K562 (cell line): ENCODE results near the gene ENTPD6. TPM values are rescaled to one million over a fixed set of nuclear protein-coding genes. Genes with fewer than 3 reads are reported as not detected.

Source experiments
- CGGBP1 ChIP-seq: fragments of 250-450 bp; sonication (Bioruptor Pico); IDR thresholded peaks from 2 replicates; pipeline ENCODE4 v1.9.0; 2021; ENCODE audit warnings: mild to moderate bottlenecking
- CHCHD3 ChIP-seq: fragments of 250-450 bp; sonication (Bioruptor Pico); IDR thresholded peaks from 2 replicates; pipeline ENCODE4 v2.1.2; 2022; ENCODE audit warnings: mild to moderate bottlenecking
- CXXC5 ChIP-seq: fragments of 250-450 bp; sonication (Bioruptor Pico); IDR thresholded peaks from 2 replicates; pipeline ENCODE4 v1.8.0; 2022; ENCODE audit warnings: inconsistent platforms, mild to moderate bottlenecking, moderate library complexity
- E2F1 ChIP-seq: sonication (generic); formaldehyde crosslinking; IDR thresholded peaks from 2 replicates; pipeline ENCODE4 v1.8.1; 2023; ENCODE audit warnings: mild to moderate bottlenecking, missing genetic modification reagents, moderate library complexity
- ETV1 ChIP-seq: fragments of 450-650 bp; conservative IDR thresholded peaks from 2 replicates; pipeline ENCODE4 v1.6.1; 2016; ENCODE audit warnings: missing genetic modification characterization, control low read depth, low read depth, missing compliant biosample characterization
- ETV6 ChIP-seq, 3 experiments: fragments of 150-350 bp in 1 of 3; sonication (generic) in 1 of 3; formaldehyde crosslinking in 1 of 3; IDR thresholded peaks; 2 replicates each; pipeline versions ENCODE4 v1.6.1 to v1.8.0; 2014 to 2022; ENCODE audit warnings: borderline replicate concordance in 2 of 3, low read depth in 2 of 3, antibody characterized with exemption in 1 of 3, low read length in 1 of 3, mild to moderate bottlenecking in 1 of 3, missing genetic modification reagents in 1 of 3
- FOSL1 ChIP-seq: fragments of 200-800 bp; sonication (Bioruptor generic); conservative IDR thresholded peaks from 2 replicates; pipeline ENCODE4 v1.6.1; 2016; ENCODE audit warnings: missing genetic modification characterization, missing compliant biosample characterization
- FOXK2 ChIP-seq, 2 experiments: fragments of 450-650 bp; IDR thresholded peaks in 1 of 2; conservative IDR thresholded peaks in 1 of 2; 2 replicates each; pipeline ENCODE4 v1.6.1; 2016; ENCODE audit warnings: low read depth in 2 of 2, mild to moderate bottlenecking in 1 of 2
- HDAC2 ChIP-seq: fragments of 450-650 bp; IDR thresholded peaks from 2 replicates; pipeline ENCODE4 v1.6.1; 2016; ENCODE audit warnings: mild to moderate bottlenecking
- HNRNPK ChIP-seq: fragments of 200-400 bp; formaldehyde crosslinking; IDR thresholded peaks from one replicate; pipeline ENCODE4 v1.6.1; 2018; ENCODE audit warnings: mild to moderate bottlenecking, low read depth, low read length; ENCODE audit not compliant: poor library complexity, severe bottlenecking
- ID3 ChIP-seq, 2 experiments: fragments of 250-450 bp in 1 of 2; fragments of 450-650 bp in 1 of 2; sonication (Bioruptor Pico) in 1 of 2; IDR thresholded peaks; 2 replicates each; pipeline versions ENCODE4 v1.6.1 to v1.8.0; 2016 to 2021; ENCODE audit warnings: mild to moderate bottlenecking in 2 of 2, moderate library complexity in 2 of 2, missing compliant biosample characterization in 1 of 2, missing genetic modification characterization in 1 of 2
- KDM1A ChIP-seq, 2 experiments: fragments of 450-650 bp; IDR thresholded peaks; 2 replicates each; pipeline ENCODE4 v1.6.1; 2016; ENCODE audit warnings: mild to moderate bottlenecking in 2 of 2
- MAFF ChIP-seq: IDR thresholded peaks from 2 replicates; pipeline ENCODE4 v1.6.1; 2012; ENCODE audit warnings: low read length, improper control_type of control experiment
- MAFG ChIP-seq: fragments of 450-650 bp; conservative IDR thresholded peaks from 2 replicates; pipeline ENCODE4 v1.6.1; 2016; ENCODE audit warnings: missing genetic modification characterization, missing compliant biosample characterization
- MCM5 ChIP-seq: fragments of 450-650 bp; IDR thresholded peaks from 2 replicates; pipeline ENCODE4 v1.6.1; 2016; ENCODE audit warnings: low read depth
- MEIS2 ChIP-seq: fragments of 450-650 bp; IDR thresholded peaks from 2 replicates; pipeline ENCODE4 v1.6.1; 2014; ENCODE audit warnings: mild to moderate bottlenecking; ENCODE audit not compliant: partially characterized antibody
- NFE2 ChIP-seq: IDR thresholded peaks from 2 replicates; pipeline ENCODE4 v1.6.1; 2014; ENCODE audit warnings: antibody characterized with exemption, low read depth
- OTX1 ChIP-seq: fragments of 450-650 bp; formaldehyde crosslinking; IDR thresholded peaks from 2 replicates; pipeline ENCODE4 v1.4.0; 2022; ENCODE audit warnings: mild to moderate bottlenecking
- PBX2 ChIP-seq, 2 experiments: IDR thresholded peaks in 1 of 2; conservative IDR thresholded peaks in 1 of 2; 2 replicates each; pipeline ENCODE4 v1.6.1; 2016; ENCODE audit warnings: low read depth in 2 of 2, mild to moderate bottlenecking in 1 of 2, missing compliant biosample characterization in 1 of 2, missing genetic modification characterization in 1 of 2, moderate library complexity in 1 of 2
- PYGO2 ChIP-seq: fragments of 450-650 bp; IDR thresholded peaks from 2 replicates; pipeline ENCODE4 v1.6.1; 2016; ENCODE audit warnings: mild to moderate bottlenecking, missing genetic modification characterization, moderate library complexity, missing compliant biosample characterization
- SMARCC2 ChIP-seq: fragments of 450-650 bp; IDR thresholded peaks from 2 replicates; pipeline ENCODE4 v1.6.1; 2017; ENCODE audit warnings: antibody characterized with exemption, moderate library complexity, mild to moderate bottlenecking, low read depth
- TCF3 ChIP-seq: sonication (generic); formaldehyde crosslinking; IDR thresholded peaks from 2 replicates; pipeline ENCODE4 v1.4.0; 2020; ENCODE audit warnings: mild to moderate bottlenecking, missing genetic modification reagents
- ZNF311 ChIP-seq: fragments of 250-450 bp; sonication (Bioruptor Pico); IDR thresholded peaks from 2 replicates; pipeline ENCODE4 v1.4.0; 2020; ENCODE audit warnings: mild to moderate bottlenecking, moderate library complexity
- polyA plus RNA-seq, 8 experiments: library from polyadenylated mRNA; depleted of rRNA in 4 of 8; stranded (reverse) in 5 of 8; unstranded in 3 of 8; fragments of >200 nt; fragmentation: Nextera tagmentation in 2 of 8; fragmentation: Illumina TruSeq in 1 of 8; extraction: Ambion mirVana in 2 of 8; extraction: Trizol in 1 of 8; gene quantifications; 2 replicates each; pipeline versions ENCODE4 v1.2.1 to v1.2.3, GENCODE V29; 2011 to 2014; ENCODE audit warnings: inconsistent platforms in 1 of 8, missing spikeins in 1 of 8
- total RNA-seq, 7 experiments: library from RNA; depleted of rRNA in 6 of 7; stranded (reverse); fragments of >200 nt in 6 of 7; fragmentation: Illumina TruSeq in 2 of 7; extraction: Trizol in 2 of 7; gene quantifications; 2 replicates each; pipeline versions ENCODE4 v1.2.1 to v1.2.3, GENCODE V29; 2011 to 2021; ENCODE audit warnings: low replicate concordance in 1 of 7

Gene ENTPD6
- total and polyA plus RNA-seq, 9 of the 15 experiments (the other 6 are each of a cell fraction or from before 2014, with no cell fraction given): 0.82 to 36.8 (median 22.4) TPM

- TF ChIP-seq MCM5 (no peak), MAFF (no peak), ZNF311 (CRISPR knock-in tag) (0 out of 2 replicates have a peak, but pooled peaks have one; percentile 32), HDAC2 (peak; percentile 78; the same call in 1 of the 2 replicates), ETV6 (IDR thresholded peaks at IDR 0.05; ENCODE audit: borderline replicate concordance in 1 of 2, low read depth in 2 of 2, low read length in 1 of 2) (no peak), ETV6 (CRISPR knock-in tag; IDR thresholded peaks at IDR 0.05; ENCODE audit: borderline replicate concordance) (no peak), FOXK2 (conservative IDR thresholded peaks at IDR 0.05 in 1 of 2, IDR thresholded peaks at IDR 0.05 in 1 of 2; ENCODE audit: low read depth in 2 of 2) (peak; percentile 58 to 81), PYGO2 (tag) (no peak), TCF3 (CRISPR knock-in tag) (peak; percentile 39; the same call in 1 of the 2 replicates), CHCHD3 (CRISPR knock-in tag) (no peak), MAFG (tag) (peak; percentile 65; the same call in 1 of the 2 replicates), E2F1 (CRISPR knock-in tag) (no peak), KDM1A (IDR thresholded peaks at IDR 0.05) (peak; percentile 50 to 52; a peak in 3 of 4 replicates), MEIS2 (peak; percentile 95), FOSL1 (tag) (peak; percentile 100), ETV1 (tag) (peak; percentile 74), CXXC5 (CRISPR knock-in tag) (peak; percentile 54), SMARCC2 (peak; percentile 77), ID3 (CRISPR knock-in tag; IDR thresholded peaks at IDR 0.05) (no peak), ID3 (tag; IDR thresholded peaks at IDR 0.05) (0 out of 2 replicates have a peak, but pooled peaks have one; percentile 26), NFE2 (0 out of 2 replicates have a peak, but pooled peaks have one; percentile 35), OTX1 (no peak), HNRNPK (no peak), PBX2 (CRISPR knock-in tag; IDR thresholded peaks at IDR 0.05; ENCODE audit: low read depth) (no peak), PBX2 (tag; conservative IDR thresholded peaks at IDR 0.05; ENCODE audit: low read depth) (peak; percentile 82), CGGBP1 (no peak)
Measured at GRCh38 chr20:25237610-25238318, 42.3 kb downstream of the ENTPD6 start (continued).
